Hepatocyte (in vitro differentiated cells): Measurements from ENCODE around the gene ZSCAN18. TPM values are rescaled to one million over a fixed set of nuclear protein-coding genes. Genes with fewer than 3 reads are reported as not detected.

Source experiments
- DNase-seq: peaks from one replicate; pipeline ENCODE4 v3.0.0-alpha.2; 2016; ENCODE audit warnings: low spot score
- H2AFZ ChIP-seq: fragments of 200-600 bp; sonication (generic); 2 replicates; pipeline ENCODE4 v1.6.0; 2016; ENCODE audit warnings: antibody characterized with exemption, mild to moderate bottlenecking
- H3K27ac ChIP-seq: fragments of 200-600 bp; sonication (generic); 2 replicates; pipeline ENCODE4 v1.5.1; 2016; ENCODE audit warnings: mild to moderate bottlenecking
- H3K27me3 ChIP-seq: fragments of 200-600 bp; sonication (generic); 2 replicates; pipeline ENCODE4 v1.6.1; 2016
- H3K36me3 ChIP-seq: fragments of 200-600 bp; sonication (generic); replicated peaks from 2 replicates; pipeline ENCODE4 v1.5.1; 2016; ENCODE audit warnings: low read depth; ENCODE audit not compliant: insufficient read depth
- H3K4me1 ChIP-seq: fragments of 200-600 bp; sonication (generic); 2 replicates; pipeline ENCODE4 v1.5.1; 2016; ENCODE audit warnings: mild to moderate bottlenecking, moderate library complexity; ENCODE audit not compliant: insufficient read depth
- H3K4me2 ChIP-seq: fragments of 200-600 bp; sonication (generic); 2 replicates; pipeline ENCODE4 v1.6.0; 2016
- H3K4me3 ChIP-seq: fragments of 200-600 bp; sonication (generic); 2 replicates; pipeline ENCODE4 v1.5.1; 2016; ENCODE audit warnings: mild to moderate bottlenecking
- H3K79me2 ChIP-seq: fragments of 200-600 bp; sonication (generic); 2 replicates; pipeline ENCODE4 v1.6.0; 2017; ENCODE audit warnings: mild to moderate bottlenecking
- H3K9me2 ChIP-seq: fragments of 200-600 bp; sonication (generic); replicated peaks from 2 replicates; pipeline ENCODE4 v1.6.0; 2017; ENCODE audit warnings: mild to moderate bottlenecking; ENCODE audit not compliant: insufficient read depth
- H3K9me3 ChIP-seq: fragments of 200-600 bp; sonication (generic); 2 replicates; pipeline ENCODE4 v1.5.1; 2016; ENCODE audit warnings: low read depth, mild to moderate bottlenecking
- H4K20me1 ChIP-seq: fragments of 200-600 bp; sonication (generic); 2 replicates; pipeline ENCODE4 v1.6.0; 2016; ENCODE audit warnings: mild to moderate bottlenecking; ENCODE audit not compliant: insufficient read depth, poor library complexity, severe bottlenecking
- EZH2 ChIP-seq: fragments of 200-600 bp; sonication (generic); IDR thresholded peaks from 2 replicates; pipeline ENCODE4 v1.6.1; 2016; ENCODE audit warnings: antibody characterized with exemption, mild to moderate bottlenecking, borderline replicate concordance
- EZH2phosphoT487 ChIP-seq: fragments of 200-600 bp; sonication (generic); IDR thresholded peaks from one replicate; pipeline ENCODE4 v1.6.1; 2018; ENCODE audit warnings: antibody characterized with exemption, mild to moderate bottlenecking, low read depth, moderate library complexity; ENCODE audit not compliant: unreplicated experiment, severe bottlenecking
- WGBS: methylation state at CpG from one replicate; pipeline ENCODE4 v1.1.6; 2016; ENCODE audit warnings: low lambda C conversion rate; ENCODE audit errors: missing lambda C conversion rate; 5-methylcytosine and 5-hydroxymethylcytosine counted together
- polyA plus RNA-seq: library from polyadenylated mRNA; unstranded; fragments of >200 nt; fragmentation: Nextera tagmentation; extraction: Ambion mirVana; gene quantifications from 2 replicates; pipeline ENCODE4 v1.2.1, GENCODE V29; 2016
- total RNA-seq: library from RNA; depleted of rRNA; stranded (reverse); fragments of >200 nt; gene quantifications from 2 replicates; pipeline ENCODE4 v1.2.3, GENCODE V29; 2014
- TF ChIP-seq, protein P1 (sequence below): fragments of 200-600 bp; sonication (generic); IDR thresholded peaks from 2 replicates; pipeline ENCODE4 v1.5.1; 2016; ENCODE audit warnings: antibody characterized with exemption, mild to moderate bottlenecking; ENCODE audit not compliant: poor library complexity

The ZSCAN18 gene
- total and polyA plus RNA-seq, 2 experiments from 2014 or later = 49.8 to 59.1 TPM

DNA sequence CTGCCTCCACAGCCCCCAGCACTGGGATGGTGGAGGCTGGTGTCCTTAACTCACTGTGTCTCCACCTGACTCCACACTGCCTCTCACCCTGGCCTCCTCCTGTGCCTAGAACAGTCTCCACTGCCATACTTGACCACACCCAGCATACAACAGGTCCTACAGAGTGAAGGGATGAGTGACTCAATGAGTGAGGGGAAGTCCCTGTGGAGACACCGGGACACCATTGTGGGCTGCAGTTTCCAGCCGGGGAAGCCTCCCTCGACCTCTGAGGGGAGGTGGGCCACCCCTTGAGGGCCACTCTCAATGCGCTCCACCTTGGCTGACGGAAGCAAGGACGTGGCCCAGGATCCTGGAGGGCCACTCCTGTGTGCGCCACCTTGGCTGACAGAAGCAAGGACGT lies 41.8 kb downstream of the ZSCAN18 start:
- H3K4me3 ChIP-seq = no peak overlapping the region
- TF ChIP-seq EZH2 = no peak
- no peak for TF ChIP-seq EZH2phosphoT487
- TF ChIP-seq, protein P1, sequence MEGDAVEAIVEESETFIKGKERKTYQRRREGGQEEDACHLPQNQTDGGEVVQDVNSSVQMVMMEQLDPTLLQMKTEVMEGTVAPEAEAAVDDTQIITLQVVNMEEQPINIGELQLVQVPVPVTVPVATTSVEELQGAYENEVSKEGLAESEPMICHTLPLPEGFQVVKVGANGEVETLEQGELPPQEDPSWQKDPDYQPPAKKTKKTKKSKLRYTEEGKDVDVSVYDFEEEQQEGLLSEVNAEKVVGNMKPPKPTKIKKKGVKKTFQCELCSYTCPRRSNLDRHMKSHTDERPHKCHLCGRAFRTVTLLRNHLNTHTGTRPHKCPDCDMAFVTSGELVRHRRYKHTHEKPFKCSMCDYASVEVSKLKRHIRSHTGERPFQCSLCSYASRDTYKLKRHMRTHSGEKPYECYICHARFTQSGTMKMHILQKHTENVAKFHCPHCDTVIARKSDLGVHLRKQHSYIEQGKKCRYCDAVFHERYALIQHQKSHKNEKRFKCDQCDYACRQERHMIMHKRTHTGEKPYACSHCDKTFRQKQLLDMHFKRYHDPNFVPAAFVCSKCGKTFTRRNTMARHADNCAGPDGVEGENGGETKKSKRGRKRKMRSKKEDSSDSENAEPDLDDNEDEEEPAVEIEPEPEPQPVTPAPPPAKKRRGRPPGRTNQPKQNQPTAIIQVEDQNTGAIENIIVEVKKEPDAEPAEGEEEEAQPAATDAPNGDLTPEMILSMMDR = no peak
- peaks cover 11% of the 10 kb centered on the region for H3K4me1 ChIP-seq
- no peak overlapping the region for H3K27ac ChIP-seq
- DNase-seq = no peak
- H2AFZ ChIP-seq = no peak overlapping the region
- no peak overlapping the region for H3K4me2 ChIP-seq
- no peaks in the 10 kb centered on the region for H3K79me2 ChIP-seq
- H4K20me1 ChIP-seq = no peaks in the 10 kb centered on the region
- H3K9me2 ChIP-seq = no peaks in the 10 kb centered on the region
- no peaks in the 10 kb centered on the region for H3K27me3 ChIP-seq
- H3K9me3 ChIP-seq = peaks cover 12% of the 10 kb centered on the region
- WGBS = 89% methylated on average over 6 of the region's 8 CpGs
- no peaks in the 10 kb centered on the region for H3K36me3 ChIP-seq

DNA sequence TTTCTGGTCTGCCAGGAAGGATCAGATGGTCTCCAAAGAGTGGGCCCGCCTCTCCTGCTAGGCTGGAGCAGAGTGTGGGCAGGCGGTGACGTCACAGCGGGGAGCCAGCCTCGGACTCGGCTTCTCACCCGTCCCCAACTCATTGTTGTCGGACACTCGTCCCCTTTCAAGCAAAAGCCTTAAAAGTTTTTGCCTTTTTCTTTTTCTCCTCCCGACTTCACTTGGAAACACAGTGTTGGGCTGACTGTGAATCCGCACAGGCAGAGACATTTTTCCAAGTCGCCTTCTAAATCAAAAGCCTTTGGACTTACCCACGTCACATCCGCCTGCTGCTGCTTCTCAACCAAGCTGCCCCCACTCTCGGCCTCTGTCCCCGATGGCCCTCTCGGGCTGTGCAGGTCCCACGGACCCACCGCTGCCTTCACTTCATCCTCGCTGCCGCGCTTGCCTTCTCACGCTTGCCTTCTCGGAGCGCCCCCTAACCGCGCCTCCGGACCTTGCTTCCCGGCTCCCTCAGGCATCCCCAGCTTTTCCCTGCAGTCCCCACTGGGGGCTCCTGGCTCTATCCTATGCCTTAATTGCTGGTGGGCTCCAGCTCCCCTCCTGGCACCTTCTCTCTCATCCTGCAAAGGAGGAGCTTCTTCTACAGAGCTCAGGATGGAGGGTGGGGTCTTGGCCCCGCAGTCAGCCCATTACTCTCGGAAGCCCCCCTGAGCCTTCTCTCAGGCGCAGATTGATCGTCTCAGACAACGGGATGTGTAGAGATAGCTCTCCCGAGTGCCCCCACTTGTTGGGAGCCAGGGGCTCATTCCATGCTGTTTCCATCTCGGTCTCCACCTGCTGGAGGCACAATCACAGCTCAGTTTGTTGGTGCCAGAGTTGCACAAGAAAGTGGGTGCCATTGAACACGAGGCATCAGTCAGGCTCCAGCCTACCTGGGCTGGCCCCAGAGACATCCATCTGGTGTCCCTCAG lies 42.8 kb downstream of the ZSCAN18 start:
- Histone ChIP-seq H3K9me3 (peaks cover 12% of the 10 kb centered on the region), H3K27me3 (no peaks in the 10 kb centered on the region), H3K9me2 (no peaks in the 10 kb centered on the region), H3K36me3 (no peaks in the 10 kb centered on the region), H3K27ac (no peak overlapping the region), H3K4me1 (peaks cover 11% of the 10 kb centered on the region), H3K4me2 (no peak overlapping the region), H2AFZ (no peak overlapping the region), H4K20me1 (no peaks in the 10 kb centered on the region), H3K79me2 (no peaks in the 10 kb centered on the region), H3K4me3 (no peak overlapping the region)
- no peak for DNase-seq
- TF ChIP-seq, protein P1 = no peak
- TF ChIP-seq EZH2 = no peak
- no peak for TF ChIP-seq EZH2phosphoT487
- WGBS = 81% methylated on average over 32 of the region's 37 CpGs

DNA sequence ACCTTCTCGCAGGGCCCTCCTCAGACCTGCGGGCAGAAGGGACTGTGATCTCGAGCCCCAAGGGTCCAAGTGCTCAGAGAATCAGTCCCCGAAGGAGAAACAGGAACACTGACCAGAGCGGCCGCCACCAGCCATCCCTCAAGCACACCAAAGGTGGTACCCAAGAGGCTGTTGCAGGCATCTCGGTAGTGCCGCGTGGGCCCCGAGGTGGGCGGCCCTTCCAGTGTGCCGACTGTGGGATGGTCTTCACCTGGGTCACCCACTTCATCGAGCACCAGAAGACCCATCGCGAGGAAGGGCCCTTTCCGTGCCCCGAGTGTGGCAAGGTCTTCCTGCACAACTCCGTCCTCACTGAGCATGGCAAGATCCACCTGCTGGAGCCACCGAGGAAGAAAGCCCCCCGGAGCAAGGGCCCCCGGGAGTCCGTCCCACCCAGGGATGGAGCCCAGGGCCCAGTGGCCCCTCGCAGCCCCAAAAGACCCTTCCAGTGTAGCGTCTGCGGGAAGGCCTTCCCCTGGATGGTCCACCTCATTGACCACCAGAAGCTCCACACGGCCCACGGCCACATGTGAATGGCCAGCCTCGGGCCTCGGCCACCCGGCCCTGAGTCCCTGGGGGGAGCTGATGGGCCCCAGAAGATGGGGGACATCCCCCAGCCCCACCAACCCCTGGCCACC lies 44.4 kb downstream of the ZSCAN18 start:
- Histone ChIP-seq H3K79me2 (no peaks in the 10 kb centered on the region), H3K36me3 (no peaks in the 10 kb centered on the region), H4K20me1 (no peaks in the 10 kb centered on the region), H3K4me2 (no peak overlapping the region), H2AFZ (no peak overlapping the region), H3K27me3 (no peaks in the 10 kb centered on the region), H3K9me3 (peaks cover 6% of the 10 kb centered on the region), H3K4me3 (no peak overlapping the region), H3K27ac (no peak overlapping the region), H3K4me1 (peaks cover 3% of the 10 kb centered on the region), H3K9me2 (no peaks in the 10 kb centered on the region)
- 92% methylated on average over 29 of the region's 30 CpGs for WGBS
- TF ChIP-seq, protein P1 = no peak
- TF ChIP-seq EZH2phosphoT487 = no peak
- TF ChIP-seq EZH2 = no peak
- DNase-seq = no peak
